ENCODE measurements around the gene CNR1.
"Not testable (repeated sequence)": the region's sequence is repeated elsewhere in the genome, so short reads cannot be mapped to it uniquely, and the experiment has no call there.

CNR1 gene

DNA sequence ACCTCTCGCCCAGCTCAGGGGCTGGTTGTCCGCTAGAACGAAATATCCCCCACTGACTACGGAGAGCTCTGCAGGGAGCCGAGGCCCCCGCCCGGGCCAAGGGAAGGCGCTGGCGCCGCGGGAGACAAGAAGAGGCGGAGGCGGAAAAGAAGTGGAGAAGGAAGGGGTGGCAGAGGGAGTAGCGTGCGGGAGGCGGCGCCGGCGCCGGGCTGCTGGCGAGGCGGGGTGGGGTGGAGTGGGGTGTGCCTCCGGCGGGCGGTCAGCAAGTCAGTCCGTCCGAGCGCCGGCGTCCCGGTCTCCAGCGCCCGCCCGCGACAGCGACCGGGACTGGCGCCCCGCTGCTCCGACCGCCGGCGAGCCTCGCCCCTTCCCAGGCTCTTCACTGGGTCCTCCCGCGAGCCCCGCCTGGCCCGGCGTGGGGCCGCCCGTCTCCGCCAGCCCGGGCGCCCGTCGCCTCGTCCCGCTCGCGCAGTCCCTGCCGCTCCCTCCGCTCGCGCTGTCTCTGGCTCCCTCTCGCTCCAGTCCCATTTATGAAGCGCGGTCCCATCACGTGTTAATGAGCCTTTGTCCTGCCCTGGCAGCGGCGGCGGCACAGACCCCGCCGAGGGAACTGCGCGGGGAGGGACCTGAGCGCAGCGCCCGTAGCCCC lies at the start of gene CNR1:
CNR1 (minus strand) TSS at position 504 of the 649 bp plus-strand sequence. CDS start 21,073 bp downstream, outside the sequence.
- no peak for DNase-seq

DNA sequence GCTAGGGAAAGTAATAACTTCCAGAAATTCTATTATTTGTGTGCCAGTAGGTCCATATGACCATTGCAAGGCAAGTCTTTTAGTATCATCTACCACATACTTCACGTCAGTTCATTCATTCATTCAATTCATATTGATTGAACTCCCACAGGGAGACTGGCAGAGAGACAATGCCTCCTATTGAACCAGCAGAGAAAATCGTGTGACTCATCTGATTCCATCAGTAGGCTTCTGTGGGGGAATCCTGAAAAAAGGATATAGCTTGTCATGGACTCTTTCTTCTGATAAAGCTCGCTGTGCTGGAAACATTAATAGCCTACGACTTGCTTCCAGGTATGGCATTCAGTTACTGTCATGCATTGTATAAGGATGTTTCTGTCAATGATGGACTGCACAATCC lies 45.3 kb upstream of the CNR1 start:
- DNase-seq = no peak

DNA sequence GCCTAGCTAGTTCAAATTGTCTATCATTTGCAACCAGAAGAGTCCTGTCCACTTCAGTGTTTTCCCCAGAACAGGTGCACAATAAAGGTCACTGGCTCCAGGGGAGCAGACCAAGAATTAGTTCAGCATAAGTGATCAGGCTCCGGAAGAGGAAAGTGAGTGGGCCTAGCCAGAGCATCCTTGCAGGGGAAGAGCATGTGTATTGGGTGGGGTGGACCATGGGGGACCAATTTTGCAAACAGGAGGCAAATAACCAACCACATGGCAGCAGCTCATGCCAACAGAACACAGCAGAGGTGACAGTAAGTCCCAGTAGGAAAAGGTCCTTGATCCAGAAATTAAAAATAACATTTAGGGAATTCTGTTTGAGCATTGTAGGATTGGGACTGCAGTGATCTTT lies 43.2 kb upstream of the CNR1 start:
- no peak for DNase-seq

DNA sequence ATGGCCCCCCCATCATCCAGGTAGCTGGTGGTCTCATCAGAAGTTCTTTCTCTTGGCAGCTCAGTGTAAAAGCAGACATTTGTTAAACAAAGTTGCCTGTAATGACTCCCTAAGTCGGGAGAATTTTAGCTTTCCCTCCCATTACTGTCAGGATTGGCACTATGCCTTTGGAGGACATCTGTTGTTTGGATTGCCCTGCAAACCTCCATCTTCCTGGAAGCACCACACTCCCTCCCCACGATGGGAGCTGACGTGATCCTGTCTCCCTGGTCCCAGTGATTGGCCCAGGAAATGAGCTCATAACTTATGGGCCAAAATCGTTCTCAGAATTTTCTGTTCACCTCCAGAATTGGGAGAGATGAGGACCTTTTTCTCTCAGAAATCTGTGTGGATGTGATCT lies 42.6 kb upstream of the CNR1 start:
- DNase-seq = no peak

DNA sequence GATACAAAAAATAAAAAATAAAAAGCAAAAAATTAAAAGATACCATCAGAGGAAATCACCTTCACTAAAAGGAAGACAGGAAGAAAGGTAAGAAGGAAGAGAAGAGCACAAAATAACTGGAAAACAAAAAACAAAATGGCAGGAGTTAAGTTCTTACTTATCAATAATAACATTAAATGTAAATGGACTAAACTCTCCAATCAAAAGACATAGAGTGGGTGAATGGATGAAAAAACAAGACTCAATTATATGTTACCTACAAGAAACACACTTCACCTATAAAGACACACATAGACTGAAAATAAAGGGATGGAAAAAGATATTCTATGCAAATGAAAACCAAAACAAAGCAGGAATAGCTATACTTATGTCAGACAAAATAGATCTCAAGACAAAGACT lies 35.6 kb upstream of the CNR1 start:
- DNase-seq = not testable (repeated sequence)

DNA sequence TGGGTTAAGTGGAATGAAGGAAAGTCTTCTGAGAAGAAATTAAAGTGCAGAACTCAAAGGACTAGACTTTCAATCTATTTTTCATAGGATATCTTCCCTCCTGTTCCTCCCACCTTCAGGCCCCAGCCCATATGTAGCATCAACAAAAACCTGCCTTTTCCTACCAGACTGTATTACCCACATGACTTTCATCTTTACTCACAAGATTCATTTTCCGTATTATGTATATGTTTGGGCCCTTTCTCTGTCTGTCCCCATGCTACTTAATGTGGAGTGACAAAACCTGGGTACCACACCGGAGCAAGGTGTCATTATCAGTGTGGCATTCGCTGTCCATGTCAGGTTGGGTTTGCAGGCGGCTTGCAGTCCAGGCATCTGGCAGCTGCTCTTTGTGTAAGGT lies 18.8 kb upstream of the CNR1 start:
- no peak for DNase-seq

DNA sequence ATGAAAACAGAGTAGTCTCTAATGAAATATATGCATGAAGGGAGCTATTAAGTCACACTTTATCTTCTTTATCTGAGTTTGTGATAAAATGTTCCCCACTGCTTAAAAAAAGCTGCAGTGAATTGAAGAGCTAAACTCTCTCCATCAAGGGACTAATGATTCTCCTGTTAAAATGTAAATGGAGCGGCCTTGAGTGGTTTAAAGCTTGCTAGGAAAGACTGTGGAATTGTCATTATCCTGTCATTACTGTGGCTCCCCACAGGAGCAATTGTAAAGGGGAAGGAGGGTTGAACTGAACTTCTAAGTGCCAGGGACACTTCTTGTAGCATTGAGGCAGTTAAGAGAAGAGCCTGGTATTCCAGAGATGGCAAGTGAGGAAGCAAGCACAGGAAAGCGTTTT lies 17.3 kb upstream of the CNR1 start:
- no peak for DNase-seq

DNA sequence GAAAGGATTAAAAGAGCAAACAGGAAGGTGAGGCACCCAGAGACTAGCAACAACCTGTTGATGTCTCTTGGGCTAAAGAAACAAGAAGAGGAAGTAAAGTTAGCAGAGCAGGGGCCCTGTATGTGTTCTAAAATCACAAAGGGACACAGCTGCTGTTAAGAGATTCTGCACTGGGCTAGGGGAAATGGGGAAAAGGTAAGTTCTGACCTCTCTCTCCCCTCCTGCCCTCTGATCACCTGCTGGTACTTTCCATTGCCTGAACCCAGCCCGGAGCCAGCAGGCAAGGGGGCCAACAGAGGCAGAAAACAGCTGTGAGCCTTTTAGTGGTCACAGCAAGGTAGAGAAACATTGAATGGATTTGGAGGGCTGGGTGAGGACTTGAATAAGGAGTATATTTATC lies 13.5 kb upstream of the CNR1 start:
- DNase-seq = no peak

DNA sequence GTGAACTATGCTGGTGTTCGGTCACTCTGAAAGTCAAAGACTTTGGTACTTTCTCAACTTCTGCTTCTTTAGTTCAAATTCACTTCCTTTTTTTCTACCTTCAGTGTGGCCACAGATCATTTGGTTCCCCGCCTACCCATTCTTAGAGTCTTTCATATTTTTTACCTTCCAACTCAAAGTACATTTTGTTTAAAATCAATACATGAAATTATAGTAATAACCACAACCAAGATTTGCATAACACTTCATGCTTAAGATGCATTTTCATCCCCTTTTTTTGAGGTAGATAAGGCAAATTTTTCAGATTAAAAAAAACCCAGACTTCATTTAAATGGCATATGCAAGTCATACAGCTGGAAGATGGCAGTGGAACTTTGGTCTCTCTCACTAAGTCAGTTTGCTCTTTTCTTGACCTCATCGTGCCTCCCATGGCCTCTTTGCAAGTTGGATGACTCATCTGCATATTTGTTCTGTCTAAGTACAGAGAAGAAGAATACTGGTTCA lies 11.9 kb upstream of the CNR1 start:
- no peak for DNase-seq

DNA sequence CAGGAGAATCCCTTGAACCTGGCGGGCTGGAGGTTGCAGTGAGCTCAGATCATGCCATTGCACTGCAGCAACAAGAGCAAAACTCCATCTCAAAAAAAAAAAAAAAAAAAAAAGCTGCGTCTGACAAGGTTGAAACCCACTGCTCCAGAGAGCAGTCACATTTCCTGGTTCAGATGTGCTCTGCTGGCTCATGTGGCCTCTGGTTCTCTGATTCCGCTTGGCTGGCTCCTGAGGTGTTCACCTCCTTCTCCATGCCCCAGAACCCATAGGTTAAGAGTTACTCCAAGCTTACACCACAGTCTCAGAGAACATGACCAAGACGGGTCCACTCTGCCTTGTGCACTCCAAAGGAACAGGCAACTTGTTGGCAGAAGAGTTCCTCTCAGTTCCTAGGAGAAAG lies 8.8 kb upstream of the CNR1 start:
- no peak for DNase-seq

DNA sequence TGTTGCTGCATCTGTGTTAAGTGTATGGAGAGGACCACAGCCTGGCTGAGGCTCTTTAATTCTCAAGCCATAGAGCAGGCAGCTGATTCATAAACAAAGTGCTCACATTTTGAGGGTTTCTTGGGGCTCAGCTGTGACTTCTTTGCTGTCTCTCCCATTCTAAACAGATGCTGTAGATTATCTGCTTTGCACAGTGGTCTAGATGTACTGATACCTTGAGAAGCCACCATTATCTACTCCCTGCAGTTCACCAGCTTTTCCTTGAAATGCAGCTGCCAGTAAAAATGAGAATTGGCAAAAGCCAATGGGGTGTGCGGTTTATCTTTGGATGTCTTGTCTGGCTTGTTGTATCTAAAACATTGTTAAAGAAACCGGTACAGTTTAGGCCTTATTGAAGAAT lies 5.2 kb upstream of the CNR1 start:
- no peak for DNase-seq

DNA sequence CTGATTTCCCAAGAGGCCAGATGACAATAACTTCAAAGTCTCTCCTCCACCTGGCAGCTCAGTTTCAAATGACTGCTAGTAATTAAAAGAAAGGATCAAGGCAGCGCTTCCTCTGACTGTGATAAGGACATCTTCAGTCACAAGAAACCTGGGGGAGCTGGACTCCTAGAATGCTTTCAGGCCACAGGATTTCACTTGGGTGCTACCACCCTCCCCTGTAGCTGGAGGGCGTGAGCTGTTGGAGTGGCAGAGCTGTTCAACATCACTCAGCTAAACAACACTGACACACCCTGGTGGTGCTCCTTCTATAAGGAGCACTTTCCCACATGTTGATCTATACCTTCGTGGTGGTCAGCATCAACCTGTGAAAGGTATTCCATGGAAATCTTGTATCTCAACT lies 2.2 kb upstream of the CNR1 start:
- DNase-seq = no peak

DNA sequence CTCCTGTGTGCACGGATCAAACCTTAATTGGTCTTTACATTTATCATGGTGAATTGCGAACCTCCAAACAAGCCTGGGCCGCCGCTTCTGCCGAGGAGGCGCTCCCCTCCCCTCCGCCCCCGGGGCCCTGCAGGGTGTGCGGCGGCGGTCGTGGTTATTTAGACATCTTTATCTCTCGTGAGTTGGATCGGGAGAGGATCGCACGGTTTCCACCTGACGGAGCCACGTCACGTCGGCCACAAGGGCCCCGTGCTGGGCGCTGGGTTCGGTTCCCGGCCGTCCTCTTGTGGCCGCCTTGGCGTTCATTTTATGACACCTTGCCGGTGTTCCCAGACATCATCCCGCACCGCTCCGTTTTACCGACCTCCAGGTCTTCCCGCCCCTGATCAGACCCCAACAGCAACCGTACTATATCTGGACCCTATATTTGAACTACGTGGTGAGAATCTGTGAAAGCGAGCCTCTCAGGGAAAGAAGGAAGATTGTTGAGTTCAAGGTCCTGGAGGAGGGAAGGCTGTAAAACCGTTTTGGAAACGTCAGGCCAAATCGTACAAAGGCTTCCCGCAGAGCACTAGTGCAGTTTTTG lies 1.3 kb upstream of the CNR1 start:
- no peak for DNase-seq

DNA sequence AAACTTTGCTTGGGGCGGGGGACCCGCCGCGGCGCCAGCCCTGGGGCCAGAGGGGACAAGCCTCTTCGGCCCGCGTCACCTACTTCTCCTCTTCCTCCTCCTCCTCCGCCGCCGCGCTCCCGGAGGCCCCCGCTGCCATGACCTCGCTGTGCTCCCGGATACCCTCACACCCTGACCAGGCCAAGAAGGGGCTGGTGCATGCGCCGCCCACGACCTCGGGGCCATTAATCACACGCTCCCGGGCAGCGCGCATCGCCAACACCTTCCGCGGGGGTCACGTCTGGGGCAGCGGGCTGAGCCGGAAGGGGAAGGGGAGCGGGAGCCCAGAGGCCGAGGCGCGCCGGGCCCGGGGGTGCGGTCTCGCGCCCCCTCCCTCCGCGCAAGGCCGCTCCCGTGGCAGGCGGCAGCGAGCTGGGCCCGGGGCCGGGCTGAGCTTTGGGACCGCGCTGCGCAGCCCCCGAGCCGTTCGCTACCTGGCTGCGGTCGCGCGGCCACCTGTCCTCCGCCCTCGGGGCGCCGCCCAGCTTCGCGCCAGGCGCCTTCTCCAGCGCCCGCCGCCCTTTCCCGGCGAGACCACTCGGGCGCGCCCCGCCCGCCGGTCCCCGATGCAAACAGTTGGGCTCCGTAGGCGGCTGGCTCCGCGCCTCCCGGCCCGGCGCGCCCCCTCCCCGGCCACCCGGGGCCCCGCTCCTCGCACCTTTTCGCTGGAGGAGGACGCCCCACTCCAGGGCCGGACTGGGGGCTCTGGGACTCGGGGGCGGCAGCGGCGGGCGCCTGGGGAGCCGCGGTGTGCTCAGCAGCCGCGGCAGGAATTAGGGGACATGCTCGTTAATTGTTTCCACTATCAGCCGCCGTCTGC lies 575 bp upstream of the CNR1 start:
- no peak for DNase-seq

DNA sequence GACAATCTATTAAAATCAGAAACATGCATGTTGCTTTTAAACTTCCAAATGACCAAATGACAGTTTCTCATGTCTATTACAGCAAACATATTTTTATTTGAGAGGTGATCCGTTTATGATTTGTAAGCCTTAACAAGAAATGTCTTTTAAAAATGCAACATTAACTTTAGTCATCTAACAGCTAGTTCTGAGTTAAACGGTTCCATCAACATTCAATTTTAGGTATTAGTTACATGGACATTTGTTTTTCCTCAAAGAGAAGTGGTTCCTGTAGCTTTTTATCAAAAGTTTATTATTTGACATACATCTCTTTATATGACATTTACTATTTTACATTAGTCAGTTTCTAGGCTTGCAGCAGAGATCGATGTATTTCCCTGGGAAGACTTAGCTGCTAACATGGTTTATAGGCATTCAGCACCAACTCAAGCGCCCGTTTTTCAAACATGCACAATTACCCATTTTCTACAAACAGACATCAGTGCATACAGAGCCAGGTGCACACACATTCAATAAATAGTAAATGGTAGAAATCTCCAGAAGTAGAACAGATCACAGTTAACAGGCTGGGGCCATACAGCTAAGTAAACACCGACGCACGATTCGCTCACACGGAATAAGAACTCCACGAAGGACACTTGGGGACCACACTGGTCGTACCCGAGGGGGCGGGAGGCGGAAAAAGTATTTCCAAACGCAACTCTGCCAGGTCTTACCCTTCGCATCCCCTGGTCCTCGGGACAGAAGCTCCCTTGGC lies 882 bp downstream of the CNR1 start:
- DNase-seq = no peak

DNA sequence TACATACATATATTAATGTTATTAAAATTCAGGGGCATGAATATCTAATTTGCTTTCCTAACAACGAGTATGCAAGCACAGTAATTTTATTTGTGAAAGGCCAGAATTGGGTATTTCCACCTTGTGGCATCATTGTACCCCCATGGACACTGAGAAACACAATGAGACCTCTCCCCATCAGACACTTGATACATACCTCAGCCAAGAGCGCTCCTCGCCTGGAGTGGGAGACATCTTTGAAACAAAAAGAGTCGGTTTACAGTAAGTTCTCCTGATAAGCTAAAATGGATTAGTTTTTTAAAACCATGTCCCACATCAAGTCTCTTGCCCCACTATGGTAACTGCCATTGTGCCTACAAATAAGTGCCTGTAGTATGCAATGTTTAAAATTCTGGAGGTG lies 2.1 kb downstream of the CNR1 start:
- no peak for DNase-seq

DNA sequence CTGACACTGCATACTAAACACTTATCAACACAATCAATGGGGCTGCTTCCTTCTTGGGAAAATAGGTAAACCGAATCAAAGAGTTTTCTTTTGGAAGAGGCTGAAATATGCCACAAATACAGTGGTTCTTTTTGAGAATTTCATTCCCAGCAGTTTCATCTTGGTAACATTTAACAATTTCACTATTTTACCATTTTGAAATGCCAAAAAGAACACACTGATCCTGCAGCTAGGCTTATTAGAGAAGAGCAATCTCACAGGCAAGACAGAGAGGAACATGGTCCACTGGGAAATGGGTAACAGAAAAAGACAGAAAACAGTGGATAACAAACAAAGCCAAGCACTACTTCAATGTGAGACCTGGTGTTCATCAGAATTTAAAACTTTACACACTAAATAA lies 2.5 kb downstream of the CNR1 start:
- no peak for DNase-seq

DNA sequence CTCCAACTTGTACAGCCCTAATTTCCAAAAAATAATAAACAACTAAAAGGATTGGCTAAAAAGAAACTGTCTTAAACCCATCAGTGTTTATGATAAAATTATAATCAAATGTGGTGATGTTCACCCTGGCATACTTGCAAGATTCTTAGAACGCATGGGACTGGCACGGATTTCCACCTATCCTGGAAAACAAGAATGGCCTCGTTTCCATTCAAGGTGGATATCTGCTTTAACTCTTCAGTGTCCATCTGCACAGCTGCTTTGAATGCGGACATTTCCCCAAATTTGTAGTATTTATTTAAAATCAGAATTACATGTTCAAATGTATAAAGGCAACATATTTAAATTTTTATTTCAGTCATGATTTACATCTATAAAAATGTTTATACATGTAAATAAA lies 4.2 kb downstream of the CNR1 start:
- no peak for DNase-seq

DNA sequence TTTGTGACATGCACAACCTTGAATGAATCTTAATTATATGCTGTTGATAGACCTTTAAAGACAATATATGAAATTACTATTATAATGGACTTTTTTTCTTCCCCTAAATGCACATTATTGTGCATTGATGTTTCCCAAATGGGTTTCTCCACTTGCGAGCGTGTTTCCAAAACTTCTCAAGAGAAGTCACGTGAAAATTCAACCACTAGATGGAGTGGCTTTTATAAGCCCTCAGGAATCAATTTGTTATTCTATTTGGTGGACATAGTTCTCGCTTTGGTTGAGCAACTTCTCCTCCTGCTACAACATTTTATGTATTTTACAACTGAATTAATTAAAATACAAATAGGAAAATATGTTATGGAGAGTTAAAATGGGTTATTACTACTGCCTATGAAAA lies 9.0 kb downstream of the CNR1 start:
- no peak for DNase-seq

DNA sequence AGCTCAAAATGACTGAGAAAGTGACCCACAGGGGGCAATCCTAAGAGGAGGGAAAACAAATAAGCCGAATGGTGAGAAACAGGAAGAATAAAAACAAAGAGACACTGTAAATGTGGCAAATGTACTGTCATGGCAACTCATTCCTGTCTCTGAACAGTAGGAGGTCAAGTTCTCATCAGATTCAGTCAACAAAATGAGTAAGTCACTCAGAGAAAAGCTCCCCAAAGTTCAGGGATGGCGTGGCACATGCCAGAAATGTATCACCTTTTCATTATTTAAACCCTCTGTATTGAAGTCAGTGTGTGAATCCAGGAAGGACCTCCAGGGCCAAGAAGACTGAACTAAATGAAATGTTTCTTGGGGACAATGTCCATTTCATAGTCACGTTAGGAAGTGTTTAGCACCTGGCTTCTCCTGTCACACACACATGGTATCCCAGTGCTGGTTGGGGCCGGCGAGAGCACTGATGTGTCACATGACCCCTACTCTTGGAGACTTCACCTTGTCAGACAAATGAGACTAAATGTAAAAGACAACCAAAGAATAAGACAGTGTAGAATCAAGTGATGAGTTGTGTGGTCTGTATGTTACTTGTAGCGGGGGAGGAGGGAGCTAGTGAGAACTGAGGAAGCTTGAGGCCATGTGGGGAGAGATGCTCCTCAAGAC lies 20.7 kb downstream of the CNR1 start:
- DNase-seq = no peak

DNA sequence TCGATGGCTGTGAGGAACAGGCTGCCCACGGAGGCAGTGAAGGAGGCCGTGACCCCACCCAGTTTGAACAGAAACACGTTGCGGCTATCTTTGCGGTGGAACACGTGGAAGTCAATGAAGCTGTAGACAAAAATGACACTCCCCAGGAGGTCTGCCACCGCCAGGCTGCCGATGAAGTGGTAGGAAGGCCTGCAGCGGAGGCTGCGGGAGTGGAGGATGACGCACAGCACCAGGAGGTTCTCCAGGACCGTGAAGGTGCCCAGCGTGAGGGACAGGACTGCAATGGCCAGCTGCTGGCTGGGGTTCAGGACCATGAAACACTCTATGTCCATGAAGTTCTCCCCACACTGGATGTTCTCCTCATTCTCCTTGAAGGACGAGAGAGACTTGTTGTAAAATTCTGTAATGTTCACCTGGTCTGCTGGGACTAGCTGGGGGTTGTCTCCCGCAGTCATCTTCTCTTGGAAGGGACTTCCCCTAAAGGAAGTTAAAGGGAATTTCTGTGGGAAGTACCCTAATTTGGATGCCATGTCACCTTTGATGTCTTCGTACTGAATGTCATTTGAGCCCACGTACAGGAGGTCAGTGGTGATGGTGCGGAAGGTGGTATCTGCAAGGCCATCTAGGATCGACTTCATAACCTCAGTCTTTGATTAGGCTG lies 21.4 kb downstream of the CNR1 start:
- DNase-seq = no peak
